ENCODE data around the gene MAST3. TPM values are rescaled to one million over a fixed set of nuclear protein-coding genes. Genes with fewer than 3 reads are reported as not detected.

MAST3 gene
- total and polyA plus RNA-seq, 2 donors (not counting 1 experiment from before 2014, with no cell fraction given), result 43.5 to 85.5 TPM

GRCh38 chr19:18073197-18073596 lies 24.4 kb upstream of the MAST3 start:
- Histone ChIP-seq H3K27me3 (replicated peaks in 1 of 4; ENCODE audit: control extremely low read depth in 1 of 4, control insufficient read depth in 3 of 4, insufficient read depth in 4 of 4, low read length in 3 of 4) (no peaks in the 10 kb centered on the region), H4K20me1 (ENCODE audit: control insufficient read depth, insufficient read depth, low read length, poor library complexity, severe bottlenecking) (no peaks in the 10 kb centered on the region), H3K27ac (ENCODE audit: low read length in 2 of 2) (no peak overlapping the region), H3K4me1 (ENCODE audit: control insufficient read depth in 2 of 2, insufficient read depth in 2 of 2, low read length in 2 of 2) (no peaks in the 10 kb centered on the region), H3K9me3 (ENCODE audit: control extremely low read depth in 1 of 3, control insufficient read depth in 2 of 3, insufficient read depth in 1 of 3, low read length in 2 of 3) (no peaks in the 10 kb centered on the region), H3K9ac (ENCODE audit: low read length) (no peak overlapping the region), H2AFZ (ENCODE audit: insufficient read depth, low read depth, low read length, poor library complexity, severe bottlenecking) (no peak overlapping the region), H3K79me2 (ENCODE audit: control insufficient read depth, insufficient read depth, low read length) (no peaks in the 10 kb centered on the region), H3K4me2 (replicated peaks; ENCODE audit: low read depth, low read length, poor library complexity, severe bottlenecking) (no peak overlapping the region), H3K36me3 (replicated peaks in 1 of 2; ENCODE audit: control extremely low read depth in 1 of 2, control insufficient read depth in 1 of 2, extremely low read depth in 1 of 2, insufficient read depth in 2 of 2, low read length in 1 of 2) (peaks cover 0 to 22% of the 10 kb centered on the region in 2 experiments), H3K4me3 (ENCODE audit: control extremely low read depth in 1 of 5, extremely low read depth in 1 of 5, insufficient read depth in 1 of 5, low read depth in 2 of 5, low read length in 4 of 5) (no peak overlapping the region)
- Mint-ChIP-seq H3K4me3 (no peak overlapping the region), H3K9me3 (ENCODE audit: insufficient read depth) (no peaks in the 10 kb centered on the region), H3K27ac (no peak overlapping the region), H3K27me3 (no peaks in the 10 kb centered on the region), H3K4me1 (no peaks in the 10 kb centered on the region)
- ChIA-PET CTCF (interaction anchor here (0.7 to 1.4 kb wide), 2 partner anchors 105 to 135 kb away, joined by 3 to 4 read pairs; no protein-coding TSS in a partner anchor), POLR2A (no interaction called here)
- DNase-seq, result no peak
- no peak for TF ChIP-seq CTCF (IDR thresholded peaks at IDR 0.05)
- TF ChIP-seq EZH2 (IDR thresholded peaks at IDR 0.05; ENCODE audit: borderline replicate concordance, insufficient read depth, low read depth, low read length, poor library complexity, severe bottlenecking), result no peak
- intact Hi-C loops (cut with micrococcal nuclease), result no loop called here
- 88% methylated on average over 2 of the region's 4 CpGs for WGBS (ENCODE audit: insufficient coverage)
- ATAC-seq (ENCODE audit: low read depth), result no peak

- ATAC-seq (ENCODE audit: low read depth), result no peak
- Mint-ChIP-seq H3K27ac (no peak overlapping the region), H3K4me1 (no peaks in the 10 kb centered on the region), H3K27me3 (no peaks in the 10 kb centered on the region), H3K4me3 (no peak overlapping the region), H3K9me3 (ENCODE audit: insufficient read depth) (no peaks in the 10 kb centered on the region)
- no peaks in the 10 kb centered on the region for H4K20me1 ChIP-seq (ENCODE audit: control insufficient read depth, insufficient read depth, low read length, poor library complexity, severe bottlenecking)
- no peak overlapping the region for H3K4me2 ChIP-seq (replicated peaks; ENCODE audit: low read depth, low read length, poor library complexity, severe bottlenecking)
- 84% methylated on average over 6 of the region's 9 CpGs for WGBS (ENCODE audit: insufficient coverage)
- H2AFZ ChIP-seq (ENCODE audit: insufficient read depth, low read depth, low read length, poor library complexity, severe bottlenecking), result no peak overlapping the region
- no peak overlapping the region for H3K4me3 ChIP-seq (ENCODE audit: control extremely low read depth in 1 of 5, extremely low read depth in 1 of 5, insufficient read depth in 1 of 5, low read depth in 2 of 5, low read length in 4 of 5)
- POLR2A ChIA-PET, result no interaction called here
- H3K36me3 ChIP-seq (replicated peaks in 1 of 2; ENCODE audit: control extremely low read depth in 1 of 2, control insufficient read depth in 1 of 2, extremely low read depth in 1 of 2, insufficient read depth in 2 of 2, low read length in 1 of 2), result peaks cover 0 to 22% of the 10 kb centered on the region in 2 experiments
- TF ChIP-seq CTCF (IDR thresholded peaks at IDR 0.05) (no peak), EZH2 (IDR thresholded peaks at IDR 0.05; ENCODE audit: borderline replicate concordance, insufficient read depth, low read depth, low read length, poor library complexity, severe bottlenecking) (no peak)
- H3K9ac ChIP-seq (ENCODE audit: low read length), result no peak overlapping the region
- intact Hi-C loops (cut with micrococcal nuclease), result no loop called here
- H3K9me3 ChIP-seq (ENCODE audit: control extremely low read depth in 1 of 3, control insufficient read depth in 2 of 3, insufficient read depth in 1 of 3, low read length in 2 of 3), result no peaks in the 10 kb centered on the region
- H3K27ac ChIP-seq (ENCODE audit: low read length in 2 of 2), result no peak overlapping the region
- H3K79me2 ChIP-seq (ENCODE audit: control insufficient read depth, insufficient read depth, low read length), result no peaks in the 10 kb centered on the region
- CTCF ChIA-PET, result interaction anchor here (0.7 to 1.4 kb wide), 2 partner anchors 17 to 136 kb away, joined by 3 to 4 read pairs; no protein-coding TSS in a partner anchor
- DNase-seq, result no peak
- H3K4me1 ChIP-seq (ENCODE audit: control insufficient read depth in 2 of 2, insufficient read depth in 2 of 2, low read length in 2 of 2), result no peaks in the 10 kb centered on the region
- no peaks in the 10 kb centered on the region for H3K27me3 ChIP-seq (replicated peaks in 1 of 4; ENCODE audit: control extremely low read depth in 1 of 4, control insufficient read depth in 3 of 4, insufficient read depth in 4 of 4, low read length in 3 of 4)
These were observed 23.4 kb upstream of the MAST3 start for GRCh38 chr19:18074192-18074591.
